PC-9 (cell line): Measurements from ENCODE around the gene CHSY3. TPM values are rescaled to one million over a fixed set of nuclear protein-coding genes. Genes with fewer than 3 reads are reported as not detected.

ENCODE experiments used
- BruUV-seq: library from RNA; stranded (reverse); fragments of 400-500 nt; replicated peaks from 2 replicates; lab custom pipeline; 2021; lab: Mats Ljungman, UMichigan
- CTCF ChIA-PET: fragments of 300-600 bp; sonication (Branson Sonifier 250); formaldehyde crosslinking; loops from one replicate; lab custom pipeline; 2022; ENCODE audit warnings: antibody characterized with exemption; lab: Charles Lee
- POLR2A ChIA-PET: fragments of 300-600 bp; sonication (Branson Sonifier 250); formaldehyde crosslinking; loops from one replicate; lab custom pipeline; 2022; ENCODE audit warnings: antibody characterized with exemption; ENCODE audit not compliant: unreplicated experiment; lab: Charles Lee
- DNase-seq, 2 experiments: peaks; one replicate each; pipeline versions ENCODE4 v3.0.0 to v3.0.0-alpha.2; 2015 to 2022; ENCODE audit warnings: mixed read lengths in 1 of 2
- H2AFZ ChIP-seq: fragments of 200-600 bp; sonication (generic); 2 replicates; pipeline ENCODE4 v1.8.1; 2017; ENCODE audit warnings: antibody characterized with exemption
- H3F3A ChIP-seq: fragments of 200-600 bp; sonication (generic); 2 replicates; pipeline ENCODE4 v1.8.1; 2017; ENCODE audit warnings: antibody characterized with exemption, mild to moderate bottlenecking, low read depth; ENCODE audit not compliant: insufficient read depth
- H3K27ac ChIP-seq: fragments of 200-600 bp; sonication (generic); 2 replicates; pipeline ENCODE4 v1.6.1; 2016; ENCODE audit warnings: mixed run types
- H3K27me3 ChIP-seq: fragments of 200-600 bp; sonication (generic); 2 replicates; pipeline ENCODE4 v1.6.1; 2016; ENCODE audit warnings: low read depth, mixed run types; ENCODE audit not compliant: insufficient read depth
- H3K36me3 ChIP-seq: fragments of 200-600 bp; sonication (generic); 2 replicates; pipeline ENCODE4 v1.6.1; 2016; ENCODE audit warnings: low read depth, mixed run types
- H3K4me1 ChIP-seq: fragments of 200-600 bp; sonication (generic); replicated peaks from 2 replicates; pipeline ENCODE4 v1.6.1; 2016; ENCODE audit warnings: mixed run types; ENCODE audit not compliant: insufficient read depth
- H3K4me2 ChIP-seq: fragments of 200-600 bp; sonication (generic); 2 replicates; pipeline ENCODE4 v1.6.1; 2017; ENCODE audit warnings: mixed run types
- H3K4me3 ChIP-seq: fragments of 200-600 bp; sonication (generic); 2 replicates; pipeline ENCODE4 v1.6.1; 2016; ENCODE audit warnings: mixed run types
- H3K79me2 ChIP-seq: fragments of 200-600 bp; sonication (generic); 2 replicates; pipeline ENCODE4 v1.6.1; 2017; ENCODE audit warnings: low read depth, mixed run types
- H3K9me2 ChIP-seq: fragments of 200-600 bp; sonication (generic); 2 replicates; pipeline ENCODE4 v1.8.1; 2017; ENCODE audit warnings: mild to moderate bottlenecking; ENCODE audit not compliant: insufficient read depth
- H3K9me3 ChIP-seq: fragments of 200-600 bp; sonication (generic); 2 replicates; pipeline ENCODE4 v1.8.1; 2016; ENCODE audit warnings: low read depth; ENCODE audit not compliant: insufficient read depth
- H4K20me1 ChIP-seq: fragments of 200-600 bp; sonication (generic); 2 replicates; pipeline ENCODE4 v1.8.1; 2017; ENCODE audit not compliant: insufficient read depth
- CTCF ChIP-seq: fragments of 200-600 bp; sonication (generic); conservative IDR thresholded peaks from 2 replicates; pipeline ENCODE4 v1.6.1; 2017; ENCODE audit warnings: mixed run types, antibody characterized with exemption, mild to moderate bottlenecking, moderate library complexity
- EZH2 ChIP-seq: fragments of 200-600 bp; sonication (generic); IDR thresholded peaks from 2 replicates; pipeline ENCODE4 v1.8.0; 2017; ENCODE audit warnings: antibody characterized with exemption, low read depth
- intact Hi-C: fragments of 100-400 bp; cut with micrococcal nuclease; formaldehyde crosslinking; loops from one replicate; pipeline ENCODE4 v1.10.0; 2022; ENCODE audit not compliant: unreplicated experiment
- total RNA-seq: library from RNA; stranded (reverse); gene quantifications from 2 replicates; pipeline ENCODE4 v1.2.3, GENCODE V29; 2021

Gene CHSY3
- total RNA-seq, 1 experiment from 2014 or later, result 0.17 TPM

- H3K79me2 ChIP-seq, result no peaks in the 10 kb centered on the region
- no peaks in the 10 kb centered on the region for H3K36me3 ChIP-seq
- BruUV-seq, result no TSS peak
- ChIA-PET POLR2A (no interaction called here), CTCF (no interaction called here)
- no peak overlapping the region for H2AFZ ChIP-seq
- H3K4me3 ChIP-seq, result no peak overlapping the region
- intact Hi-C loops, result no loop called here
- no peaks in the 10 kb centered on the region for H3F3A ChIP-seq
- no peak for DNase-seq
- no peaks in the 10 kb centered on the region for H3K27me3 ChIP-seq
- H3K9me3 ChIP-seq, result no peaks in the 10 kb centered on the region
- H4K20me1 ChIP-seq, result no peaks in the 10 kb centered on the region
- TF ChIP-seq CTCF (no peak), EZH2 (no peak)
- no peaks in the 10 kb centered on the region for H3K4me1 ChIP-seq
- H3K27ac ChIP-seq, result no peak overlapping the region
- no peaks in the 10 kb centered on the region for H3K9me2 ChIP-seq
- H3K4me2 ChIP-seq, result no peak overlapping the region
Measured at GRCh38 chr5:130135506-130135905, 231.2 kb downstream of the CHSY3 start.

- Histone ChIP-seq H3K4me1 (no peaks in the 10 kb centered on the region), H3K36me3 (no peaks in the 10 kb centered on the region), H4K20me1 (no peaks in the 10 kb centered on the region), H2AFZ (no peak overlapping the region), H3K4me2 (no peak overlapping the region), H3K27ac (no peak overlapping the region), H3K79me2 (no peaks in the 10 kb centered on the region), H3F3A (no peaks in the 10 kb centered on the region), H3K4me3 (no peak overlapping the region), H3K9me3 (0 out of 2 replicates have a peak, but pooled peaks cover 2% of the 10 kb centered on the region), H3K27me3 (no peaks in the 10 kb centered on the region), H3K9me2 (no peaks in the 10 kb centered on the region)
- TF ChIP-seq EZH2, result no peak
- TF ChIP-seq CTCF, result no peak
- ChIA-PET CTCF (no interaction called here), POLR2A (no interaction called here)
- intact Hi-C loops, result no loop called here
- no peak for DNase-seq
- no TSS peak for BruUV-seq
Measured at GRCh38 chr5:130136300-130136699, 232.0 kb downstream of the CHSY3 start.

GRCh38 chr5:130137681-130138080, 233.4 kb downstream of the CHSY3 start:
- no peaks in the 10 kb centered on the region for H3K27me3 ChIP-seq
- no peak for DNase-seq
- no TSS peak for BruUV-seq
- H3K4me2 ChIP-seq, result no peak overlapping the region
- no peaks in the 10 kb centered on the region for H3K9me2 ChIP-seq
- no peak overlapping the region for H3K27ac ChIP-seq
- H3K9me3 ChIP-seq, result 0 out of 2 replicates have a peak, but pooled peaks cover 3% of the 10 kb centered on the region
- H3K4me3 ChIP-seq, result no peak overlapping the region
- no peaks in the 10 kb centered on the region for H3K4me1 ChIP-seq
- no peak overlapping the region for H2AFZ ChIP-seq
- H3F3A ChIP-seq, result no peaks in the 10 kb centered on the region
- TF ChIP-seq EZH2, result no peak
- TF ChIP-seq CTCF, result no peak
- no peaks in the 10 kb centered on the region for H3K79me2 ChIP-seq
- H3K36me3 ChIP-seq, result no peaks in the 10 kb centered on the region
- no peaks in the 10 kb centered on the region for H4K20me1 ChIP-seq
- POLR2A ChIA-PET, result no interaction called here
- CTCF ChIA-PET, result no interaction called here
- intact Hi-C loops, result no loop called here
